CD8-positive, alpha-beta memory T cell (primary cell): ENCODE data around the gene TEX36. TPM values are rescaled to one million over a fixed set of nuclear protein-coding genes. Genes with fewer than 3 reads are reported as not detected.
"Not testable (repeated sequence)": the region's sequence is repeated elsewhere in the genome, so short reads cannot be mapped to it uniquely, and the experiment has no call there.

Source experiments
- CTCF ChIA-PET: fragments of 350-600 bp; sonication (Branson Sonifier 250); formaldehyde crosslinking; loops from one replicate; lab custom pipeline; 2021; ENCODE audit warnings: antibody characterized with exemption; lab: Charles Lee
- POLR2A ChIA-PET: fragments of 350-600 bp; sonication (Branson Sonifier 250); formaldehyde crosslinking; loops from one replicate; lab custom pipeline; 2021; ENCODE audit warnings: antibody characterized with exemption; lab: Charles Lee
- DNase-seq, 5 donors: peaks; one replicate each; pipeline versions ENCODE4 v3.0.0 to v3.0.0-alpha.2; 2020 to 2022; ENCODE audit warnings: mixed read lengths in 1 of 5
- H3K27ac ChIP-seq: one replicate; pipeline ENCODE4 v1.7.0; 2013; ENCODE audit warnings: low read depth, mild to moderate bottlenecking, low read length, moderate library complexity
- H3K27me3 ChIP-seq: 2 replicates; pipeline ENCODE4 v1.7.0; 2013; ENCODE audit warnings: low read length, mild to moderate bottlenecking; ENCODE audit not compliant: insufficient read depth, poor library complexity, severe bottlenecking
- H3K36me3 ChIP-seq: 2 replicates; pipeline ENCODE4 v1.7.0; 2013; ENCODE audit warnings: mild to moderate bottlenecking, low read length, moderate library complexity; ENCODE audit not compliant: insufficient read depth
- H3K4me1 ChIP-seq: 2 replicates; pipeline ENCODE4 v1.7.0; 2013; ENCODE audit warnings: mild to moderate bottlenecking, low read length, moderate library complexity; ENCODE audit not compliant: insufficient read depth
- H3K4me3 ChIP-seq: 2 replicates; pipeline ENCODE4 v1.7.0; 2013; ENCODE audit warnings: mild to moderate bottlenecking, low read length
- H3K9me3 ChIP-seq: 2 replicates; pipeline ENCODE4 v1.7.0; 2013; ENCODE audit warnings: mild to moderate bottlenecking, low read length
- H3K27ac Mint-ChIP-seq, 8 donors: one replicate each; pipeline ENCODE4 v1.8.0; 2020 to 2021; ENCODE audit warnings: mixed read lengths in 8 of 8, mild to moderate bottlenecking in 6 of 8, inconsistent platforms in 3 of 8, moderate library complexity in 3 of 8
- H3K27me3 Mint-ChIP-seq, 2 donors: one replicate each; pipeline ENCODE4 v1.8.0; 2020 to 2021; ENCODE audit warnings: mixed read lengths in 2 of 2, mild to moderate bottlenecking in 1 of 2, moderate library complexity in 1 of 2
- H3K36me3 Mint-ChIP-seq, 3 donors: one replicate each; pipeline ENCODE4 v1.8.0; 2020 to 2021; ENCODE audit warnings: mixed read lengths in 3 of 3, inconsistent platforms in 1 of 3, mild to moderate bottlenecking in 1 of 3
- H3K4me1 Mint-ChIP-seq, 3 donors: one replicate each; pipeline ENCODE4 v1.8.0; 2020 to 2021; ENCODE audit warnings: mixed read lengths in 3 of 3, inconsistent platforms in 1 of 3, mild to moderate bottlenecking in 1 of 3
- H3K4me3 Mint-ChIP-seq, 7 donors: one replicate each; pipeline ENCODE4 v1.8.0; 2020 to 2021; ENCODE audit warnings: mixed read lengths in 7 of 7, mild to moderate bottlenecking in 6 of 7, moderate library complexity in 4 of 7, inconsistent platforms in 2 of 7
- H3K9me3 Mint-ChIP-seq, 5 donors: one replicate each; pipeline ENCODE4 v1.8.0; 2020 to 2022; ENCODE audit warnings: mixed read lengths in 5 of 5, mild to moderate bottlenecking in 3 of 5, moderate library complexity in 2 of 5, inconsistent platforms in 1 of 5
- polyA plus RNA-seq: library from polyadenylated mRNA; unstranded; fragments of 300-500 nt; fragmentation: Illumina TruSeq; gene quantifications from one replicate; pipeline ENCODE4 v1.2.3, GENCODE V29; 2021
- total RNA-seq, 2 experiments: library from RNA; stranded (reverse); gene quantifications; one replicate each; pipeline ENCODE4 v1.2.3, GENCODE V29; 2021

The TEX36 gene
- total and polyA plus RNA-seq, 3 experiments from 2014 or later = not detected

GRCh38 chr10:125714728-125715127 is 31.8 kb upstream of the TEX36 start:
- H3K4me1 ChIP-seq, H3K4me3 ChIP-seq, H3K4me3 Mint-ChIP-seq, H3K27ac Mint-ChIP-seq, POLR2A ChIA-PET, H3K27ac ChIP-seq, H3K27me3 ChIP-seq, CTCF ChIA-PET, H3K36me3 ChIP-seq, DNase-seq, H3K9me3 ChIP-seq: not testable (repeated sequence)
- H3K36me3 Mint-ChIP-seq = peaks cover 3 to 16% (median 12%) of the 10 kb centered on the region in 3 donors
- peaks cover 14 to 41% (median 31%) of the 10 kb centered on the region in 5 donors for H3K9me3 Mint-ChIP-seq
- H3K27me3 Mint-ChIP-seq = peaks cover 5 to 16% of the 10 kb centered on the region in 2 donors
- H3K4me1 Mint-ChIP-seq = peaks cover 7 to 14% (median 8%) of the 10 kb centered on the region in 3 donors

GRCh38 chr10:125711110-125711750 is 28.3 kb upstream of the TEX36 start:
- no peak overlapping the region for H3K4me3 Mint-ChIP-seq
- DNase-seq = no peak

GRCh38 chr10:125709553-125710474 is 26.9 kb upstream of the TEX36 start:
- Histone ChIP-seq H3K4me3 (no peak overlapping the region), H3K27me3 (no peaks in the 10 kb centered on the region), H3K4me1 (no peaks in the 10 kb centered on the region), H3K36me3 (no peaks in the 10 kb centered on the region), H3K27ac (no peak overlapping the region), H3K9me3 (peaks cover 5% of the 10 kb centered on the region)
- CTCF ChIA-PET = no interaction called here
- peaks cover 16 to 39% (median 29%) of the 10 kb centered on the region in 5 donors for H3K9me3 Mint-ChIP-seq
- no peak for DNase-seq
- no peak overlapping the region for H3K4me3 Mint-ChIP-seq
- peaks cover 7 to 40% of the 10 kb centered on the region in 2 donors for H3K27me3 Mint-ChIP-seq
- H3K36me3 Mint-ChIP-seq = peaks cover 2 to 20% (median 3%) of the 10 kb centered on the region in 3 donors
- H3K27ac Mint-ChIP-seq = peak overlapping the region in 1 of 8 donors; percentile 27
- POLR2A ChIA-PET = no interaction called here
- H3K4me1 Mint-ChIP-seq = no peaks in the 10 kb centered on the region

More at GRCh38 chr10:125711110-125711750, 28.3 kb upstream of the TEX36 start:
- H3K36me3 Mint-ChIP-seq = peaks cover 1 to 16% (median 2%) of the 10 kb centered on the region in 3 donors
- H3K27me3 Mint-ChIP-seq = peaks cover 5 to 34% of the 10 kb centered on the region in 2 donors
- H3K9me3 Mint-ChIP-seq = peaks cover 16 to 41% (median 32%) of the 10 kb centered on the region in 5 donors
- Histone ChIP-seq H3K4me3 (no peak overlapping the region), H3K9me3 (peaks cover 5% of the 10 kb centered on the region), H3K27me3 (no peaks in the 10 kb centered on the region), H3K4me1 (no peaks in the 10 kb centered on the region), H3K36me3 (no peaks in the 10 kb centered on the region), H3K27ac (no peak overlapping the region)
- ChIA-PET POLR2A (no interaction called here), CTCF (no interaction called here)
- no peaks in the 10 kb centered on the region for H3K4me1 Mint-ChIP-seq
- H3K27ac Mint-ChIP-seq = no peak overlapping the region

- Mint-ChIP-seq H3K4me3 (no peak overlapping the region), H3K4me1 (no peaks in the 10 kb centered on the region), H3K36me3 (peaks cover under 1 to 20% (median 3%) of the 10 kb centered on the region in 3 donors), H3K27ac (no peak overlapping the region), H3K9me3 (peaks cover 16 to 33% (median 26%) of the 10 kb centered on the region in 5 donors), H3K27me3 (peaks cover 7 to 40% of the 10 kb centered on the region in 2 donors)
- Histone ChIP-seq H3K4me1 (no peaks in the 10 kb centered on the region), H3K4me3 (no peak overlapping the region), H3K27ac (no peak overlapping the region), H3K9me3 (peaks cover 3% of the 10 kb centered on the region), H3K36me3 (no peaks in the 10 kb centered on the region), H3K27me3 (no peaks in the 10 kb centered on the region)
- DNase-seq = no peak
- CTCF ChIA-PET = no interaction called here
- POLR2A ChIA-PET = no interaction called here
Observed at GRCh38 chr10:125708971-125709503, 26.1 kb upstream of the TEX36 start.

- Mint-ChIP-seq H3K9me3 (peaks cover 10 to 26% (median 17%) of the 10 kb centered on the region in 5 donors), H3K27ac (no peak overlapping the region), H3K27me3 (peaks cover 2 to 36% of the 10 kb centered on the region in 2 donors), H3K4me1 (no peaks in the 10 kb centered on the region), H3K36me3 (peaks cover 0 to 16% (median 3%) of the 10 kb centered on the region in 3 donors), H3K4me3 (no peak overlapping the region)
- Histone ChIP-seq H3K4me3 (no peak overlapping the region), H3K9me3 (no peaks in the 10 kb centered on the region), H3K27me3 (no peaks in the 10 kb centered on the region), H3K27ac (no peak overlapping the region), H3K36me3 (no peaks in the 10 kb centered on the region), H3K4me1 (no peaks in the 10 kb centered on the region)
- ChIA-PET POLR2A (no interaction called here), CTCF (interaction anchor here (1.1 kb wide), 1 partner anchor 17 kb away, joined by 3 read pairs; no protein-coding TSS in a partner anchor)
- no peak for DNase-seq
Observed at GRCh38 chr10:125707541-125708468, 24.8 kb upstream of the TEX36 start.

- peaks cover 0 to 4% (median 0%) of the 10 kb centered on the region in 5 donors for H3K9me3 Mint-ChIP-seq
- no peaks in the 10 kb centered on the region for H3K36me3 ChIP-seq
Observed at GRCh38 chr10:125700355-125700911, 17.5 kb upstream of the TEX36 start.

GRCh38 chr10:125699562-125700143 is 16.7 kb upstream of the TEX36 start:
- Histone ChIP-seq H3K4me3 (no peak overlapping the region), H3K27ac (no peak overlapping the region), H3K36me3 (no peaks in the 10 kb centered on the region), H3K9me3 (no peaks in the 10 kb centered on the region), H3K27me3 (peaks cover under 1% of the 10 kb centered on the region), H3K4me1 (no peaks in the 10 kb centered on the region)
- no peak overlapping the region for H3K27ac Mint-ChIP-seq
- no peak overlapping the region for H3K4me3 Mint-ChIP-seq
- H3K4me1 Mint-ChIP-seq = no peaks in the 10 kb centered on the region
- peaks cover 2 to 20% of the 10 kb centered on the region in 2 donors for H3K27me3 Mint-ChIP-seq
- ChIA-PET POLR2A (no interaction called here), CTCF (no interaction called here)
- peaks cover 0 to 5% (median 0%) of the 10 kb centered on the region in 3 donors for H3K36me3 Mint-ChIP-seq
- no peak for DNase-seq
- H3K9me3 Mint-ChIP-seq = peaks cover 0 to 4% (median 0%) of the 10 kb centered on the region in 5 donors

More at GRCh38 chr10:125700355-125700911, 17.5 kb upstream of the TEX36 start:
- Mint-ChIP-seq H3K4me3 (no peak overlapping the region), H3K36me3 (peaks cover 0 to 5% (median 1%) of the 10 kb centered on the region in 3 donors), H3K4me1 (no peaks in the 10 kb centered on the region), H3K27me3 (peaks cover 2 to 13% of the 10 kb centered on the region in 2 donors), H3K27ac (no peak overlapping the region)
- ChIA-PET CTCF (no interaction called here), POLR2A (no interaction called here)
- H3K4me1 ChIP-seq = no peaks in the 10 kb centered on the region
- no peak overlapping the region for H3K4me3 ChIP-seq
- H3K27me3 ChIP-seq = no peaks in the 10 kb centered on the region
- H3K9me3 ChIP-seq = no peaks in the 10 kb centered on the region
- DNase-seq = no peak
- H3K27ac ChIP-seq = no peak overlapping the region
